HepG2 (cell line): ENCODE results near the gene GRIA3. TPM values are rescaled to one million over a fixed set of nuclear protein-coding genes. Genes with fewer than 3 reads are reported as not detected.

Experiments used
- ATAC-seq: fragments of 200-7000 bp; cut with Tn5 transposase; 3 replicates; pipeline ENCODE4 v1.9.1; 2020; ENCODE audit warnings: mild to moderate bottlenecking, moderate library complexity
- BruUV-seq: library from RNA; stranded (reverse); fragments of 400-500 nt; replicated peaks from 2 replicates; lab custom pipeline; 2021; lab: Mats Ljungman, UMichigan
- CTCF ChIA-PET: fragments of 300-600 bp; formaldehyde crosslinking; extraction: SDS; loops from one replicate; lab custom pipeline; 2021; ENCODE audit warnings: low total read pairs, inconsistent platforms, low intra/inter-chr PET ratio; lab: Yijun Ruan, JAX
- POLR2A ChIA-PET: fragments of 350-600 bp; sonication (Branson Sonifier 250); formaldehyde crosslinking; loops from one replicate; lab custom pipeline; 2020; ENCODE audit warnings: antibody characterized with exemption, inconsistent platforms; lab: Yijun Ruan, JAX
- DNase-seq: peaks from one replicate; pipeline ENCODE4 v3.0.0-alpha.2; 2015; ENCODE audit warnings: low spot score
- FAIRE-seq: peaks from 3 replicates; lab custom pipeline; 2011; peaks lifted over from hg19 to GRCh38; lab: Jason Lieb, UNC
- H2AFZ ChIP-seq: one replicate; pipeline ENCODE4 v1.6.1; 2011; ENCODE audit warnings: low read length, inconsistent platforms
- H3K27ac ChIP-seq: fragments of 300-600 bp; 3 replicates; pipeline ENCODE4 v1.8.0; 2011; ENCODE audit warnings: mixed run types, mild to moderate bottlenecking, mixed read lengths, low read length, inconsistent platforms; ENCODE audit not compliant: insufficient read depth; ENCODE audit errors: extremely low read length
- H3K27me3 ChIP-seq, 2 experiments: fragments of 200-600 bp in 1 of 2; 2 replicates in 1 of 2; 3 replicates in 1 of 2; pipeline versions ENCODE4 v1.6.0 to v1.8.0; 2011; ENCODE audit warnings: low read length in 2 of 2, mild to moderate bottlenecking in 2 of 2, moderate library complexity in 2 of 2, inconsistent platforms in 1 of 2; ENCODE audit not compliant: insufficient read depth in 2 of 2, control insufficient read depth in 1 of 2
- H3K36me3 ChIP-seq, 2 experiments: fragments of 200-600 bp in 1 of 2; replicated peaks in 1 of 2; 2 replicates in 1 of 2; 3 replicates in 1 of 2; pipeline versions ENCODE4 v1.5.1 to v1.8.0; 2011; ENCODE audit warnings: low read length in 2 of 2, inconsistent platforms in 1 of 2; ENCODE audit not compliant: insufficient read depth in 2 of 2, control insufficient read depth in 1 of 2
- H3K4me1 ChIP-seq: 2 replicates; pipeline ENCODE4 v1.5.1; 2012; ENCODE audit warnings: low read length, inconsistent platforms; ENCODE audit not compliant: insufficient read depth
- H3K4me2 ChIP-seq: 2 replicates; pipeline ENCODE4 v1.6.0; 2011; ENCODE audit warnings: low read depth, low read length, inconsistent platforms
- H3K4me3 ChIP-seq, 3 experiments: fragments of 200-600 bp in 1 of 3; sonication (generic), shearing (Covaris generic) in 1 of 3; replicated peaks in 1 of 3; 2 replicates each; pipeline ENCODE4 v1.5.1; 2011 to 2016; ENCODE audit warnings: low read length in 3 of 3, inconsistent platforms in 2 of 3, low read depth in 2 of 3, mild to moderate bottlenecking in 2 of 3, control low read depth in 1 of 3, mixed read lengths in 1 of 3; ENCODE audit not compliant: insufficient read depth in 1 of 3
- H3K79me2 ChIP-seq: one replicate; pipeline ENCODE4 v1.6.1; 2011; ENCODE audit warnings: low read length, inconsistent platforms; ENCODE audit not compliant: insufficient read depth
- H3K9ac ChIP-seq: 2 replicates; pipeline ENCODE4 v1.6.0; 2011; ENCODE audit warnings: mild to moderate bottlenecking, low read depth, low read length, inconsistent platforms; ENCODE audit not compliant: insufficient read depth
- H3K9me3 ChIP-seq: 2 replicates; pipeline ENCODE4 v1.5.1; 2012; ENCODE audit warnings: mild to moderate bottlenecking, low read length
- H4K20me1 ChIP-seq: 2 replicates; pipeline ENCODE4 v1.6.0; 2011; ENCODE audit warnings: inconsistent platforms, mild to moderate bottlenecking, low read length, moderate library complexity; ENCODE audit not compliant: insufficient read depth
- ATAD3A ChIP-seq: sonication (generic); formaldehyde crosslinking; IDR thresholded peaks from 2 replicates; pipeline ENCODE4 v1.4.0; 2020; ENCODE audit warnings: missing genetic modification reagents
- IRX3 ChIP-seq: sonication (generic); formaldehyde crosslinking; IDR thresholded peaks from 2 replicates; pipeline ENCODE4 v1.8.1; 2023; ENCODE audit warnings: mild to moderate bottlenecking, low read depth, missing genetic modification reagents, borderline replicate concordance
- KDM5B ChIP-seq: sonication (generic); formaldehyde crosslinking; IDR thresholded peaks from 2 replicates; pipeline ENCODE4 v1.4.0; 2020; ENCODE audit warnings: missing genetic modification reagents, mild to moderate bottlenecking, borderline replicate concordance
- NBN ChIP-seq: fragments of 450-650 bp; conservative IDR thresholded peaks from 2 replicates; pipeline ENCODE4 v1.6.1; 2017
- TMF1 ChIP-seq: sonication (generic); formaldehyde crosslinking; IDR thresholded peaks from 2 replicates; pipeline ENCODE4 v1.8.1; 2022; ENCODE audit warnings: low read depth, missing genetic modification reagents
- ZFAT ChIP-seq: sonication (generic); formaldehyde crosslinking; conservative IDR thresholded peaks from 2 replicates; pipeline ENCODE4 v1.8.1; 2023; ENCODE audit warnings: missing genetic modification reagents, inconsistent platforms
- ZFP62 ChIP-seq: sonication (generic); formaldehyde crosslinking; IDR thresholded peaks from 2 replicates; pipeline ENCODE4 v1.4.0; 2020; ENCODE audit warnings: missing genetic modification reagents
- ZNF10 ChIP-seq: sonication (generic); formaldehyde crosslinking; IDR thresholded peaks from 2 replicates; pipeline ENCODE4 v1.4.0; 2020; ENCODE audit warnings: mild to moderate bottlenecking, low read depth, missing genetic modification reagents, borderline replicate concordance
- ZNF17 ChIP-seq: sonication (generic); formaldehyde crosslinking; IDR thresholded peaks from 2 replicates; pipeline ENCODE4 v1.5.0; 2020; ENCODE audit warnings: mild to moderate bottlenecking, missing genetic modification reagents
- ZNF3 ChIP-seq: IDR thresholded peaks from 2 replicates; pipeline ENCODE4 v1.7.0; 2017; ENCODE audit warnings: inconsistent platforms
- ZNF484 ChIP-seq: sonication (generic); formaldehyde crosslinking; IDR thresholded peaks from 2 replicates; pipeline ENCODE4 v1.5.1; 2020; ENCODE audit warnings: mild to moderate bottlenecking, low read depth, missing genetic modification reagents, borderline replicate concordance
- ZNF547 ChIP-seq: sonication (generic); formaldehyde crosslinking; IDR thresholded peaks from 2 replicates; pipeline ENCODE4 v1.5.1; 2020; ENCODE audit warnings: mild to moderate bottlenecking, missing genetic modification reagents
- ZSCAN21 ChIP-seq: sonication (generic); formaldehyde crosslinking; IDR thresholded peaks from 2 replicates; pipeline ENCODE4 v1.8.0; 2022; ENCODE audit warnings: mild to moderate bottlenecking, missing genetic modification reagents, moderate library complexity, borderline replicate concordance
- WGBS: methylation state at CpG from one replicate; pipeline ENCODE4 v1.1.6; 2017; ENCODE audit warnings: low lambda C conversion rate; 5-methylcytosine and 5-hydroxymethylcytosine counted together
- in situ Hi-C: cut with HindIII; loops from 2 replicates; pipeline ENCODE4 v1.10.0; 2017; ENCODE audit warnings: low pct_unique_long_range_greater_than_20kb; ENCODE audit not compliant: extremely low pct_ligation_motif_present
- intact Hi-C: fragments of 100-400 bp; cut with micrococcal nuclease; formaldehyde crosslinking; loops from one replicate; pipeline ENCODE4 v1.10.0; 2022; ENCODE audit not compliant: unreplicated experiment
- polyA plus RNA-seq, 8 experiments: library from polyadenylated mRNA; depleted of rRNA in 3 of 8; stranded (reverse) in 7 of 8; unstranded in 1 of 8; fragments of >200 nt; fragmentation: Illumina TruSeq in 4 of 8; extraction: Trizol in 4 of 8; gene quantifications; 2 replicates each; pipeline versions ENCODE4 v1.2.1 to v1.2.3, GENCODE V29; 2011 to 2016; ENCODE audit warnings: low read depth in 4 of 8, missing spikeins in 1 of 8, mixed read lengths in 1 of 8; ENCODE audit not compliant: insufficient read depth in 1 of 8
- total RNA-seq, 5 experiments: library from RNA; depleted of rRNA; stranded (reverse); fragments of >200 nt; fragmentation: Illumina TruSeq; extraction: Trizol; gene quantifications; 2 replicates each; pipeline ENCODE4 v1.2.3, GENCODE V29; 2016; ENCODE audit warnings: low read depth in 1 of 5

GRIA3 gene
- total and polyA plus RNA-seq, 2 of the 13 experiments (the other 11 are each of a cell fraction or from before 2014, with no cell fraction given) = not detected

GRCh38 chrX:123518791-123519190 lies 334.7 kb downstream of the GRIA3 start:
- BruUV-seq = no TSS peak
- DNase-seq (no peak), ATAC-seq (no peak), FAIRE-seq (no peak)
- no peaks in the 10 kb centered on the region for H3K4me1 ChIP-seq
- H3K4me2 ChIP-seq = no peak overlapping the region
- no peaks in the 10 kb centered on the region; the same call in 1 of the 2 replicates for H3K9me3 ChIP-seq
- intact Hi-C loops = no loop called here
- ChIA-PET POLR2A (no interaction called here), CTCF (no interaction called here)
- H3K27me3 ChIP-seq = no peaks in the 10 kb centered on the region
- H3K9ac ChIP-seq = no peak overlapping the region
- H2AFZ ChIP-seq = no peak overlapping the region
- H3K27ac ChIP-seq = no peak overlapping the region
- TF ChIP-seq KDM5B = no peak
- no peak for TF ChIP-seq TMF1 (CRISPR knock-in tag)
- no peak for TF ChIP-seq ZNF3 (CRISPR knock-in tag)
- no peak for TF ChIP-seq ZNF10 (CRISPR knock-in tag)
- TF ChIP-seq ZFP62 (CRISPR knock-in tag) = no peak
- TF ChIP-seq NBN = no peak
- TF ChIP-seq ZNF17 (CRISPR knock-in tag) = no peak
- no peak for TF ChIP-seq ZSCAN21 (CRISPR knock-in tag)
- TF ChIP-seq IRX3 (CRISPR knock-in tag) = no peak
- TF ChIP-seq ZNF547 (CRISPR knock-in tag) = no peak
- TF ChIP-seq ZNF484 = no peak
- no peak for TF ChIP-seq ATAD3A (CRISPR knock-in tag)
- no peak for TF ChIP-seq ZFAT
- in situ Hi-C loops = no loop called here
- WGBS = 3% methylated on average over 2 of the region's 2 CpGs
- H3K36me3 ChIP-seq = no peaks in the 10 kb centered on the region
- H3K4me3 ChIP-seq = no peak overlapping the region
- H3K79me2 ChIP-seq = no peaks in the 10 kb centered on the region
- H4K20me1 ChIP-seq = no peaks in the 10 kb centered on the region
